Keratinocyte (primary cell): ENCODE measurements around the gene STAG1. TPM values are rescaled to one million over a fixed set of nuclear protein-coding genes. Genes with fewer than 3 reads are reported as not detected.
A peak's percentile ranks its signal among the peaks of the same experiment; 100 is the strongest.

Source experiments
- DNase-seq: peaks from one replicate; pipeline ENCODE4 v3.0.0-alpha.2; 2011; ENCODE audit warnings: low read depth, missing footprints, low spot score
- FAIRE-seq: peaks from 2 replicates; lab custom pipeline; 2011; peaks lifted over from hg19 to GRCh38; lab: Jason Lieb, UNC
- H2AFZ ChIP-seq: 2 replicates; pipeline ENCODE4 v1.6.0; 2012; ENCODE audit warnings: low read length, control low read depth, inconsistent platforms; ENCODE audit not compliant: control insufficient read depth
- H3K27ac ChIP-seq: 2 replicates; pipeline ENCODE4 v1.5.1; 2011; ENCODE audit warnings: low read length; ENCODE audit not compliant: control insufficient read depth, insufficient read depth
- H3K27me3 ChIP-seq: 3 replicates; pipeline ENCODE4 v1.6.0; 2011; ENCODE audit warnings: low read length; ENCODE audit not compliant: control insufficient read depth, insufficient read depth; ENCODE audit errors: extremely low read depth
- H3K36me3 ChIP-seq, 2 experiments: 2 replicates in 1 of 2; 3 replicates in 1 of 2; pipeline ENCODE4 v1.5.1; 2011; ENCODE audit warnings: low read length in 2 of 2, mild to moderate bottlenecking in 1 of 2; ENCODE audit not compliant: control insufficient read depth in 2 of 2, insufficient read depth in 2 of 2; ENCODE audit errors: extremely low read depth in 1 of 2
- H3K4me1 ChIP-seq: 3 replicates; pipeline ENCODE4 v1.5.1; 2011; ENCODE audit warnings: low read length; ENCODE audit not compliant: control insufficient read depth, insufficient read depth; ENCODE audit errors: extremely low read depth
- H3K4me2 ChIP-seq: 3 replicates; pipeline ENCODE4 v1.6.0; 2011; ENCODE audit warnings: low read depth, low read length; ENCODE audit not compliant: control insufficient read depth, insufficient read depth; ENCODE audit errors: extremely low read depth
- H3K4me3 ChIP-seq, 3 experiments: fragments of 200-600 bp in 1 of 3; sonication (generic) in 1 of 3; 2 replicates in 2 of 3; 3 replicates in 1 of 3; pipeline ENCODE4 v1.5.1; 2011 to 2016; ENCODE audit warnings: low read length in 3 of 3, mild to moderate bottlenecking in 3 of 3, control low read depth in 2 of 3, inconsistent platforms in 1 of 3, low read depth in 1 of 3, mixed read lengths in 1 of 3, mixed run types in 1 of 3, moderate library complexity in 1 of 3; ENCODE audit not compliant: control insufficient read depth in 2 of 3, insufficient read depth in 2 of 3; ENCODE audit errors: extremely low read depth in 1 of 3
- H3K79me2 ChIP-seq: 2 replicates; pipeline ENCODE4 v1.6.0; 2012; ENCODE audit warnings: low read length; ENCODE audit not compliant: control insufficient read depth, insufficient read depth
- H3K9ac ChIP-seq: 3 replicates; pipeline ENCODE4 v1.6.0; 2011; ENCODE audit warnings: low read length; ENCODE audit not compliant: control insufficient read depth, insufficient read depth; ENCODE audit errors: extremely low read depth
- H3K9me1 ChIP-seq: 3 replicates; pipeline ENCODE4 v1.6.0; 2011; ENCODE audit warnings: low read length; ENCODE audit not compliant: control insufficient read depth, insufficient read depth; ENCODE audit errors: extremely low read depth
- H3K9me3 ChIP-seq: 2 replicates; pipeline ENCODE4 v1.5.1; 2012; ENCODE audit warnings: low read depth, low read length; ENCODE audit not compliant: control insufficient read depth
- H4K20me1 ChIP-seq: 3 replicates; pipeline ENCODE4 v1.6.0; 2011; ENCODE audit warnings: low read length; ENCODE audit not compliant: control insufficient read depth, insufficient read depth; ENCODE audit errors: extremely low read depth
- CTCF ChIP-seq, 3 experiments: IDR thresholded peaks in 1 of 3; conservative IDR thresholded peaks in 1 of 3; optimal IDR thresholded peaks in 1 of 3; 2 replicates in 2 of 3; 3 replicates in 1 of 3; pipeline versions ENCODE3 to v1.5.1; 2011; ENCODE audit warnings: low read length in 3 of 3, mild to moderate bottlenecking in 3 of 3, moderate library complexity in 2 of 3, control low read depth in 1 of 3, inconsistent platforms in 1 of 3; ENCODE audit not compliant: insufficient read depth in 2 of 3; ENCODE audit errors: extremely low read depth in 1 of 3
- EZH2 ChIP-seq: IDR thresholded peaks from one replicate; pipeline ENCODE4 v1.6.1; 2012; ENCODE audit warnings: inconsistent platforms, mild to moderate bottlenecking, low read length, moderate library complexity
- dilution Hi-C: fragments of 300-500 bp; cut with MboI; formaldehyde crosslinking; loops from one replicate; pipeline ENCODE4 v1.7.0; 2020; ENCODE audit warnings: low sequenced_read_pairs; ENCODE audit not compliant: extremely low pct_ligation_motif_present
- polyA plus RNA-seq, 5 experiments: library from polyadenylated mRNA; depleted of rRNA in 3 of 5; stranded (reverse) in 3 of 5; stranded (forward) in 1 of 5; unstranded in 1 of 5; fragments of >200 nt; gene quantifications; 1 replicate in 1 of 5; 2 replicates in 3 of 5; 3 replicates in 1 of 5; pipeline versions ENCODE4 v1.2.1 to v1.2.3, GENCODE V29; 2011 to 2012; ENCODE audit warnings: missing spikeins in 2 of 5, low read depth in 1 of 5, low replicate concordance in 1 of 5

Gene STAG1
- polyA plus RNA-seq, 1 donor (not counting 4 experiments of a cell fraction or from before 2014, with no cell fraction given), result 11.8 TPM

- FAIRE-seq (no peak), DNase-seq (no peak)
- H3K4me2 ChIP-seq, result no peak overlapping the region
- TF ChIP-seq EZH2 (no peak), CTCF (optimal IDR thresholded peaks at IDR 0.05 in 1 of 3, IDR thresholded peaks at IDR 0.05 in 1 of 3, conservative IDR thresholded peaks at IDR 0.05 in 1 of 3; ENCODE audit: extremely low read depth in 1 of 3, insufficient read depth in 2 of 3, low read length in 3 of 3) (no peak)
- H3K27me3 ChIP-seq, result no peaks in the 10 kb centered on the region
- no peak overlapping the region for H2AFZ ChIP-seq
- H3K4me3 ChIP-seq, result no peak overlapping the region
- peaks cover 19% of the 10 kb centered on the region for H3K4me1 ChIP-seq
- H3K9ac ChIP-seq, result no peak overlapping the region
- no peak overlapping the region for H3K27ac ChIP-seq
- no peaks in the 10 kb centered on the region for H3K9me3 ChIP-seq
- H3K9me1 ChIP-seq, result no peaks in the 10 kb centered on the region
- H3K36me3 ChIP-seq, result no peaks in the 10 kb centered on the region
- H4K20me1 ChIP-seq, result no peaks in the 10 kb centered on the region
- peaks cover 77% of the 10 kb centered on the region for H3K79me2 ChIP-seq
- dilution Hi-C loops, result no loop called here
Measured at GRCh38 chr3:136733317-136733833, 18.8 kb downstream of the STAG1 start.

- Histone ChIP-seq H4K20me1 (no peaks in the 10 kb centered on the region), H3K9me3 (no peaks in the 10 kb centered on the region), H3K79me2 (peaks cover 82% of the 10 kb centered on the region), H3K9ac (no peak overlapping the region), H3K4me3 (peak overlapping the region in 2 of 3 experiments; percentile 11 to 19), H3K36me3 (no peaks in the 10 kb centered on the region), H3K27me3 (no peaks in the 10 kb centered on the region), H3K4me1 (peaks cover 19% of the 10 kb centered on the region), H3K27ac (peak overlapping the region; percentile 41), H3K9me1 (no peaks in the 10 kb centered on the region), H3K4me2 (peak overlapping the region; percentile 78), H2AFZ (no peak overlapping the region)
- DNase-seq (no peak), FAIRE-seq (peak; percentile 83)
- no peak for TF ChIP-seq EZH2
- TF ChIP-seq CTCF (optimal IDR thresholded peaks at IDR 0.05 in 1 of 3, IDR thresholded peaks at IDR 0.05 in 1 of 3, conservative IDR thresholded peaks at IDR 0.05 in 1 of 3; ENCODE audit: extremely low read depth in 1 of 3, insufficient read depth in 2 of 3, low read length in 3 of 3), result no peak
- dilution Hi-C loops, result no loop called here
Measured at GRCh38 chr3:136731274-136731884, 20.8 kb downstream of the STAG1 start.
